AG09309 (cell line): Measurements from ENCODE around the gene ADSS2.

Experiments
- DNase-seq: peaks from one replicate; pipeline ENCODE4 v3.0.0-alpha.2; 2010; ENCODE audit warnings: low read depth
- H3K4me3 ChIP-seq: 2 replicates; pipeline ENCODE4 v1.5.1; 2011; ENCODE audit warnings: mild to moderate bottlenecking, low read depth, low read length, moderate library complexity; ENCODE audit not compliant: control insufficient read depth
- CTCF ChIP-seq: IDR thresholded peaks from 2 replicates; pipeline ENCODE4 v1.5.1; 2011; ENCODE audit warnings: mild to moderate bottlenecking, low read depth, low read length, inconsistent platforms; ENCODE audit not compliant: insufficient read depth, control insufficient read depth; ENCODE audit errors: missing control alignments

Gene ADSS2

GRCh38 chr1:244451951-244452795, 464 bp upstream of the ADSS2 start:
- TF ChIP-seq CTCF, result peak; percentile 17
- DNase-seq, result peak; percentile 96
- peak overlapping the region; percentile 93 for H3K4me3 ChIP-seq

GRCh38 chr1:244450597-244451538, 841 bp downstream of the ADSS2 start:
- no peak for DNase-seq
- no peak for TF ChIP-seq CTCF
- H3K4me3 ChIP-seq, result peak overlapping the region; percentile 93

GRCh38 chr1:244449936-244450508, 1.7 kb downstream of the ADSS2 start:
- no peak for TF ChIP-seq CTCF
- peak overlapping the region; percentile 93 for H3K4me3 ChIP-seq
- DNase-seq, result no peak

- no peak for DNase-seq
- H3K4me3 ChIP-seq, result no peak overlapping the region
- TF ChIP-seq CTCF, result no peak
Observed at GRCh38 chr1:244448279-244449036, 3.3 kb downstream of the ADSS2 start.

GRCh38 chr1:244447552-244447951, 4.2 kb downstream of the ADSS2 start:
- DNase-seq, result no peak
- no peak for TF ChIP-seq CTCF
- H3K4me3 ChIP-seq, result no peak overlapping the region

- TF ChIP-seq CTCF, result no peak
- H3K4me3 ChIP-seq, result no peak overlapping the region
- no peak for DNase-seq
Observed at GRCh38 chr1:244447024-244447423, 4.7 kb downstream of the ADSS2 start.
